ENCODE results near the gene HSPA1A. TPM values are rescaled to one million over a fixed set of nuclear protein-coding genes. Genes with fewer than 3 reads are reported as not detected.

HSPA1A gene
- total RNA-seq, 2 donors from 2014 or later = 157 to 187 TPM

Other genes with a start within 250 kb of the HSPA1A start
- not detected for gene LTA, start 243.3 kb upstream of the HSPA1A start, total RNA-seq
- under 1 TPM; 0.81 to 0.93 TPM for gene TNF, start 240.0 kb upstream of the HSPA1A start, total RNA-seq
- 1 to 10 TPM in 1 of 2 donors, under 1 TPM in 1; 0.90 to 1.6 TPM for gene LTB, start 233.1 kb upstream of the HSPA1A start, total RNA-seq
- 10 to 100 TPM in 1 of 2 donors, 1 to 10 TPM in 1; 9.2 to 24.8 TPM for gene LST1, start 229.3 kb upstream of the HSPA1A start, total RNA-seq
- gene NCR3, start 222.5 kb upstream of the HSPA1A start, total RNA-seq = not detected
- gene AIF1, start 200.3 kb upstream of the HSPA1A start, total RNA-seq = 10 to 100 TPM; 18.1 to 68.7 TPM
- 100 to 1,000 TPM; 119 to 133 TPM for gene PRRC2A, start 194.8 kb upstream of the HSPA1A start, total RNA-seq
- gene BAG6, start 162.9 kb upstream of the HSPA1A start, total RNA-seq = 100 to 1,000 TPM; 146 to 193 TPM
- gene APOM, start 159.6 kb upstream of the HSPA1A start, total RNA-seq = 1 to 10 TPM in 1 of 2 donors, under 1 TPM in 1; 0.60 to 1.2 TPM
- gene C6orf47, start 154.8 kb upstream of the HSPA1A start, total RNA-seq = 10 to 100 TPM; 18.8 to 19.3 TPM
- gene GPANK1, start 150.5 kb upstream of the HSPA1A start, total RNA-seq = 10 to 100 TPM in 1 of 2 donors, 1 to 10 TPM in 1; 7.8 to 10.1 TPM
- 10 to 100 TPM; 85.2 to 90.4 TPM for gene CSNK2B, start 149.5 kb upstream of the HSPA1A start, total RNA-seq
- 1 to 10 TPM; 9.5 to 9.8 TPM for gene LY6G5B, start 145.6 kb upstream of the HSPA1A start, total RNA-seq
- 1 to 10 TPM; 1.7 to 1.9 TPM for gene LY6G5C, start 134.5 kb upstream of the HSPA1A start, total RNA-seq
- 10 to 100 TPM; 38.3 to 39.4 TPM for gene ABHD16A, start 112.2 kb upstream of the HSPA1A start, total RNA-seq
- gene LY6G6F, start 108.7 kb upstream of the HSPA1A start, total RNA-seq = not detected
- not detected for gene LY6G6D, start 100.2 kb upstream of the HSPA1A start, total RNA-seq
- gene LY6G6C, start 93.8 kb upstream of the HSPA1A start, total RNA-seq = not detected
- gene MPIG6B, start 92.2 kb upstream of the HSPA1A start, total RNA-seq = 1 to 10 TPM in 1 of 2 donors, under 1 TPM in 1; 0.52 to 1.1 TPM
- 10 to 100 TPM; 88.3 to 97.4 TPM for gene DDAH2, start 86.2 kb upstream of the HSPA1A start, total RNA-seq
- 100 to 1,000 TPM; 272 to 402 TPM for gene CLIC1, start 79.0 kb upstream of the HSPA1A start, total RNA-seq
- gene MSH5, start 75.5 kb upstream of the HSPA1A start, total RNA-seq = 1 to 10 TPM; 7.7 to 9.8 TPM
- gene SAPCD1, start 52.9 kb upstream of the HSPA1A start, total RNA-seq = not detected
- under 1 TPM; 0.37 to 0.48 TPM for gene VWA7, start 38.2 kb upstream of the HSPA1A start, total RNA-seq
- gene VARS1, start 19.8 kb upstream of the HSPA1A start, total RNA-seq = 10 to 100 TPM; 49.0 to 60.8 TPM
- 10 to 100 TPM; 38.7 to 39.7 TPM for gene LSM2, start 8.6 kb upstream of the HSPA1A start, total RNA-seq
- gene HSPA1L, start 260 bp upstream of the HSPA1A start, total RNA-seq = 1 to 10 TPM; 1.4 to 1.7 TPM
- gene HSPA1B, start 12.2 kb downstream of the HSPA1A start, total RNA-seq = 100 to 1,000 TPM in 1 of 2 donors, 10 to 100 TPM in 1; 89.8 to 106 TPM
- gene NEU1, start 47.3 kb downstream of the HSPA1A start, total RNA-seq = 10 to 100 TPM; 22.2 to 29.0 TPM
- gene SLC44A4, start 63.5 kb downstream of the HSPA1A start, total RNA-seq = under 1 TPM; 0.33 to 0.65 TPM
- gene EHMT2, start 82.2 kb downstream of the HSPA1A start, total RNA-seq = 10 to 100 TPM; 24.0 to 26.8 TPM
- gene ZBTB12, start 86.5 kb downstream of the HSPA1A start, total RNA-seq = 1 to 10 TPM; 3.6 to 4.2 TPM
- 10 to 100 TPM; 14.0 to 59.6 TPM for gene C2, start 112.2 kb downstream of the HSPA1A start, total RNA-seq
- gene CFB, start 130.6 kb downstream of the HSPA1A start, total RNA-seq = 10 to 100 TPM; 35.8 to 83.3 TPM
- gene NELFE, start 143.4 kb downstream of the HSPA1A start, total RNA-seq = 10 to 100 TPM; 41.6 to 52.0 TPM
- gene SKIC2, start 143.6 kb downstream of the HSPA1A start, total RNA-seq = 10 to 100 TPM; 41.6 to 42.9 TPM
- gene DXO, start 156.6 kb downstream of the HSPA1A start, total RNA-seq = 10 to 100 TPM; 14.5 to 15.5 TPM
- gene C4A, start 166.5 kb downstream of the HSPA1A start, total RNA-seq = 10 to 100 TPM; 27.5 to 51.7 TPM
- 100 to 1,000 TPM in 1 of 2 donors, 10 to 100 TPM in 1; 45.4 to 121 TPM for gene C4B, start 199.3 kb downstream of the HSPA1A start, total RNA-seq
- gene CYP21A2, start 222.9 kb downstream of the HSPA1A start, total RNA-seq = 1 to 10 TPM in 1 of 2 donors, under 1 TPM in 1; 0.56 to 2.5 TPM

Data from posterior vena cava (tissue), 2 donors.